ENCODE measurements around the gene POLR1A.
"Not testable (repeated sequence)": the region's sequence is repeated elsewhere in the genome, so short reads cannot be mapped to it uniquely, and the experiment has no call there.

POLR1A gene

DNA sequence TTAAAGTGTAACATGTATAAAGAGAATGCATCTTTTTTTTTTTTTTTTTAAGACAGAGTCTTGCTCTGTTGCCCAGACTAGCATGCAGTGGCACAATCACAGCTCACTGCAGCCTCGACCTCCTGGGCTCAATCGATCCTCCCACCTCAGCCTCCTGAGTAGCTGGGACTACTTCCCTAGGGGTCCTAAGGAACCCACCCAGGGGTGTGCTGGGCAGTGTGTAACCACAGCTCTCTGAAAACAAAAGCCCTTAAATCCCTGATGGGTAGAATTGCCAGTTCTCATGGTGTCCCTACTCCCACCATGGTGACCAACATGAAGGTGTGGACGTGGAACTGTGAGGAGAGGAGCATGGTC is 111.3 kb downstream of the POLR1A start:
- H2AFZ ChIP-seq (ENCODE audit: low read depth, low read length) = no peak overlapping the region
- no peaks in the 10 kb centered on the region for H3K9me3 ChIP-seq (ENCODE audit: insufficient read depth, low read length, severe bottlenecking)
- H3K79me2 ChIP-seq (ENCODE audit: insufficient read depth, low read length) = no peaks in the 10 kb centered on the region
- no peak overlapping the region for H3K4me2 ChIP-seq (ENCODE audit: insufficient read depth, low read length)
- H3K27ac ChIP-seq (ENCODE audit: low read length) = no peak overlapping the region
- ATAC-seq (ENCODE audit: insufficient read depth, low read depth) (no peak), DNase-seq (no peak)
- H4K20me1 ChIP-seq (ENCODE audit: insufficient read depth, low read length) = no peaks in the 10 kb centered on the region
- H3K4me1 ChIP-seq (ENCODE audit: insufficient read depth, low read length) = peaks cover 8% of the 10 kb centered on the region
- H3K27me3 ChIP-seq (ENCODE audit: insufficient read depth, low read length, poor library complexity) = no peaks in the 10 kb centered on the region
- no peak overlapping the region for H3K4me3 ChIP-seq (ENCODE audit: low read depth in 1 of 2, low read length in 2 of 2)
- H3K36me3 ChIP-seq (ENCODE audit: insufficient read depth, low read length) = no peaks in the 10 kb centered on the region
- TF ChIP-seq, protein P1, sequence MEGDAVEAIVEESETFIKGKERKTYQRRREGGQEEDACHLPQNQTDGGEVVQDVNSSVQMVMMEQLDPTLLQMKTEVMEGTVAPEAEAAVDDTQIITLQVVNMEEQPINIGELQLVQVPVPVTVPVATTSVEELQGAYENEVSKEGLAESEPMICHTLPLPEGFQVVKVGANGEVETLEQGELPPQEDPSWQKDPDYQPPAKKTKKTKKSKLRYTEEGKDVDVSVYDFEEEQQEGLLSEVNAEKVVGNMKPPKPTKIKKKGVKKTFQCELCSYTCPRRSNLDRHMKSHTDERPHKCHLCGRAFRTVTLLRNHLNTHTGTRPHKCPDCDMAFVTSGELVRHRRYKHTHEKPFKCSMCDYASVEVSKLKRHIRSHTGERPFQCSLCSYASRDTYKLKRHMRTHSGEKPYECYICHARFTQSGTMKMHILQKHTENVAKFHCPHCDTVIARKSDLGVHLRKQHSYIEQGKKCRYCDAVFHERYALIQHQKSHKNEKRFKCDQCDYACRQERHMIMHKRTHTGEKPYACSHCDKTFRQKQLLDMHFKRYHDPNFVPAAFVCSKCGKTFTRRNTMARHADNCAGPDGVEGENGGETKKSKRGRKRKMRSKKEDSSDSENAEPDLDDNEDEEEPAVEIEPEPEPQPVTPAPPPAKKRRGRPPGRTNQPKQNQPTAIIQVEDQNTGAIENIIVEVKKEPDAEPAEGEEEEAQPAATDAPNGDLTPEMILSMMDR (IDR thresholded peaks at IDR 0.05; ENCODE audit: borderline replicate concordance, extremely low read depth, low read length, poor library complexity, severe bottlenecking) = no peak
- no peak for TF ChIP-seq EZH2 (IDR thresholded peaks at IDR 0.05; ENCODE audit: borderline replicate concordance, low read depth, low read length, severe bottlenecking)
- no peak overlapping the region for H3K9ac ChIP-seq (ENCODE audit: low read depth, low read length)

DNA sequence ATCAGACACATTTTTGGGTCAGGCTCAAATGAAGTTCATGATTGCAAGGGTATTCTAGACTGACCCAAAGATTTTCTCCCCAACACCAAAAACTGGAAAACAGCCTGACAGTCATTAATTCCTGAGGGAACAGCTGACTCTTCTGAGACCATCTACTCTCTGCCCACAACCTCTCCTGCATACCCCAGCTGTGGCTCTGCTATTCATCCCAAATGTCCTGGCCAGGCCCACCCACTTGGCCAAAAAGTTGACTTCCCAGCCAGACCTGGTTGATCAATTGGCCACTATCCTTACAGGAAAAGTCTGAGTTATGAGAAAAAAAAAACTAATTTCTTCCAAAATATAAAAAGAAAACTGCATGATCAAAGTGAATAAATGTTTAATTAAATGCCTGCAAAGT is 113.1 kb downstream of the POLR1A start:
- peaks cover 4% of the 10 kb centered on the region; the same call in 1 of the 2 replicates for H3K4me1 ChIP-seq (ENCODE audit: insufficient read depth, low read length)
- TF ChIP-seq EZH2 (IDR thresholded peaks at IDR 0.05; ENCODE audit: borderline replicate concordance, low read depth, low read length, severe bottlenecking) = no peak
- TF ChIP-seq, protein P1 (IDR thresholded peaks at IDR 0.05; ENCODE audit: borderline replicate concordance, extremely low read depth, low read length, poor library complexity, severe bottlenecking) = no peak
- no peaks in the 10 kb centered on the region for H3K27me3 ChIP-seq (ENCODE audit: insufficient read depth, low read length, poor library complexity)
- H3K27ac ChIP-seq (ENCODE audit: low read length) = no peak overlapping the region
- no peak overlapping the region for H3K4me3 ChIP-seq (ENCODE audit: low read depth in 1 of 2, low read length in 2 of 2)
- H3K4me2 ChIP-seq (ENCODE audit: insufficient read depth, low read length) = no peak overlapping the region
- no peaks in the 10 kb centered on the region for H3K9me3 ChIP-seq (ENCODE audit: insufficient read depth, low read length, severe bottlenecking)
- H2AFZ ChIP-seq (ENCODE audit: low read depth, low read length) = no peak overlapping the region
- no peak overlapping the region for H3K9ac ChIP-seq (ENCODE audit: low read depth, low read length)
- H3K36me3 ChIP-seq (ENCODE audit: insufficient read depth, low read length) = no peaks in the 10 kb centered on the region
- no peak for ATAC-seq (ENCODE audit: insufficient read depth, low read depth)
- H4K20me1 ChIP-seq (ENCODE audit: insufficient read depth, low read length) = no peaks in the 10 kb centered on the region
- H3K79me2 ChIP-seq (ENCODE audit: insufficient read depth, low read length) = no peaks in the 10 kb centered on the region
- no peak for DNase-seq

DNA sequence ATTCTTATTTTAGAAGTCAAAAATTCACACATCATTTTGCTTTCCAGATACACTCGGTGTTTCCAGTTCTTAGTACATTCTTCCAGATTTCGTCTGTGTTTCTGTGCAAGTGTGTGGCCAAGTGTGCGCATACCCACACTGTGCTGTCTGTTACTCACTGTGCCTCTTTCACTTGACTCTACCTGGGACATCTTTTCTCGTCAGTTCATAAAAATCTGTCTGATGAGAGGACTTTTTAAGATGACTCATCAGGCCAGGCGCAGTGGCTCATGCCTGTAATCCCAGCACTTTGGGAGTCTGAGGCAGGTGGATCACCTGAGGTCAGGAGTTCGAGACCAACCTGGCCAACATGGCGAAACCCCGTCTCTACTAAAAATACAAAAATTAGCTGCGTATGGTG is 113.6 kb downstream of the POLR1A start:
- not testable (repeated sequence) for DNase-seq; H3K79me2 ChIP-seq (ENCODE audit: insufficient read depth, low read length); H3K27me3 ChIP-seq (ENCODE audit: insufficient read depth, low read length, poor library complexity); H3K9me3 ChIP-seq (ENCODE audit: insufficient read depth, low read length, severe bottlenecking); H3K9ac ChIP-seq (ENCODE audit: low read depth, low read length); H3K4me1 ChIP-seq (ENCODE audit: insufficient read depth, low read length); H3K4me2 ChIP-seq (ENCODE audit: insufficient read depth, low read length); H3K4me3 ChIP-seq (ENCODE audit: low read depth in 1 of 2, low read length in 2 of 2); ATAC-seq (ENCODE audit: insufficient read depth, low read depth); H3K27ac ChIP-seq (ENCODE audit: low read length); H4K20me1 ChIP-seq (ENCODE audit: insufficient read depth, low read length); H2AFZ ChIP-seq (ENCODE audit: low read depth, low read length); H3K36me3 ChIP-seq (ENCODE audit: insufficient read depth, low read length)

DNA sequence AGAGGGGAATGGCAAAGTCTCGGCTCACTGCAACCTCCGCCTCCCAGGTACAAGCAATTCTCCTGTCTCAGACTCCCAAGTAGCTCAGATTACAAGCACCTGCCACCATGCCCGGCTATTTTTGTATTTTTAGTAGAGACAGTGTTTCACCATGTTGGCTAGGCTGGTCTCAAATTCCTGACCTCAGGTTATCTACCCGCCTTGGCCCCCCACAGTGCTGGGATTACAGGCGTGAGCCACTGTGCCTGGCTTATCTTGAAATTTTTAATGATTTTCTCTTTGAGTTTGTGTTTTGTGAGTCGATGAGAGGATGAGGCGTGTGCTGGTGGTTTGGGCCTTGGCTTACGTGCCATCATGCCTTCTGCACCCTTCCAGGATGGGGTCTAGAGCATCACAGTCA is 115.6 kb downstream of the POLR1A start:
- Histone ChIP-seq H3K79me2 (ENCODE audit: insufficient read depth, low read length) (no peaks in the 10 kb centered on the region), H3K9ac (ENCODE audit: low read depth, low read length) (no peak overlapping the region), H3K27ac (ENCODE audit: low read length) (no peak overlapping the region), H3K36me3 (ENCODE audit: insufficient read depth, low read length) (no peaks in the 10 kb centered on the region), H2AFZ (ENCODE audit: low read depth, low read length) (no peak overlapping the region), H3K27me3 (ENCODE audit: insufficient read depth, low read length, poor library complexity) (no peaks in the 10 kb centered on the region), H3K9me3 (ENCODE audit: insufficient read depth, low read length, severe bottlenecking) (no peaks in the 10 kb centered on the region), H4K20me1 (ENCODE audit: insufficient read depth, low read length) (no peaks in the 10 kb centered on the region), H3K4me3 (ENCODE audit: low read depth in 1 of 2, low read length in 2 of 2) (no peak overlapping the region), H3K4me2 (ENCODE audit: insufficient read depth, low read length) (no peak overlapping the region), H3K4me1 (ENCODE audit: insufficient read depth, low read length) (peaks cover 4% of the 10 kb centered on the region; the same call in 1 of the 2 replicates)
- no peak for DNase-seq
- ATAC-seq (ENCODE audit: insufficient read depth, low read depth) = no peak
- no peak for TF ChIP-seq EZH2 (IDR thresholded peaks at IDR 0.05; ENCODE audit: borderline replicate concordance, low read depth, low read length, severe bottlenecking)
- TF ChIP-seq, protein P1 (IDR thresholded peaks at IDR 0.05; ENCODE audit: borderline replicate concordance, extremely low read depth, low read length, poor library complexity, severe bottlenecking) = no peak

All from DND-41 (cell line).